SK-N-SH (cell line): ENCODE results near the gene ACOT4. TPM values are rescaled to one million over a fixed set of nuclear protein-coding genes. Genes with fewer than 3 reads are reported as not detected.

Experiments used
- CTCF ChIA-PET: fragments of 300-600, 350-600 bp; formaldehyde crosslinking; extraction: SDS; loops from one replicate; lab custom pipeline; 2021; lab: Yijun Ruan, JAX
- POLR2A ChIA-PET: fragments of 350-600 bp; sonication (Branson Sonifier 250); formaldehyde crosslinking; extraction: SDS; loops from one replicate; lab custom pipeline; 2020; ENCODE audit warnings: antibody characterized with exemption, inconsistent platforms; lab: Yijun Ruan, JAX
- DNase-seq: peaks from one replicate; pipeline ENCODE4 v3.0.0; 2012
- H2AFZ ChIP-seq: fragments of 200-600 bp; sonication (generic); 2 replicates; pipeline ENCODE4 v1.8.1; 2016; ENCODE audit warnings: antibody characterized with exemption, mild to moderate bottlenecking, low read depth
- H3F3A ChIP-seq: fragments of 200-600 bp; sonication (generic); replicated peaks from 2 replicates; pipeline ENCODE3; 2016; ENCODE audit warnings: antibody characterized with exemption, mild to moderate bottlenecking; ENCODE audit not compliant: insufficient read depth
- H3K27ac ChIP-seq, 2 experiments: fragments of 200-500 bp in 1 of 2; fragments of 200-600 bp in 1 of 2; sonication (Bioruptor generic) in 1 of 2; sonication (generic), shearing (Covaris generic) in 1 of 2; 2 replicates each; pipeline versions ENCODE4 v1.5.1 to v1.6.1; 2014 to 2016; ENCODE audit warnings: low read depth in 2 of 2, inconsistent platforms in 1 of 2, low read length in 1 of 2, mild to moderate bottlenecking in 1 of 2, mixed read lengths in 1 of 2
- H3K27me3 ChIP-seq: fragments of 200-600 bp; sonication (generic), shearing (Covaris generic); 2 replicates; pipeline ENCODE4 v1.6.1; 2016; ENCODE audit warnings: mixed run types; ENCODE audit not compliant: insufficient read depth
- H3K36me3 ChIP-seq, 2 experiments: fragments of 200-500 bp in 1 of 2; fragments of 200-600 bp in 1 of 2; sonication (Bioruptor generic) in 1 of 2; sonication (generic) in 1 of 2; replicated peaks in 1 of 2; 2 replicates each; pipeline versions ENCODE3 to v1.5.1; 2014 to 2016; ENCODE audit warnings: low read length in 1 of 2, mild to moderate bottlenecking in 1 of 2; ENCODE audit not compliant: insufficient read depth in 2 of 2, control insufficient read depth in 1 of 2
- H3K4me1 ChIP-seq, 2 experiments: fragments of 200-500 bp in 1 of 2; fragments of 200-600 bp in 1 of 2; sonication (Bioruptor generic) in 1 of 2; sonication (generic), shearing (Covaris generic) in 1 of 2; 2 replicates each; pipeline versions ENCODE4 v1.5.1 to v1.6.1; 2014 to 2016; ENCODE audit warnings: low read depth in 1 of 2, low read length in 1 of 2, mixed run types in 1 of 2; ENCODE audit not compliant: insufficient read depth in 2 of 2, control insufficient read depth in 1 of 2
- H3K4me2 ChIP-seq: fragments of 200-600 bp; sonication (generic), shearing (Covaris generic); 2 replicates; pipeline ENCODE4 v1.6.1; 2017; ENCODE audit warnings: mixed run types
- H3K4me3 ChIP-seq, 2 experiments: fragments of 200-500 bp in 1 of 2; fragments of 200-600 bp in 1 of 2; sonication (Bioruptor generic) in 1 of 2; sonication (generic), shearing (Covaris generic) in 1 of 2; 2 replicates each; pipeline versions ENCODE4 v1.5.1 to v1.8.1; 2014 to 2016; ENCODE audit warnings: low read depth in 2 of 2, inconsistent platforms in 1 of 2, low read length in 1 of 2, mild to moderate bottlenecking in 1 of 2, mixed read lengths in 1 of 2, moderate library complexity in 1 of 2
- H3K79me2 ChIP-seq: fragments of 200-600 bp; sonication (generic); 2 replicates; pipeline ENCODE4 v1.8.1; 2017; ENCODE audit warnings: mild to moderate bottlenecking; ENCODE audit not compliant: insufficient read depth
- H3K9ac ChIP-seq: fragments of 200-600 bp; sonication (generic); 2 replicates; pipeline ENCODE4 v1.6.1; 2017; ENCODE audit warnings: mixed run types
- H3K9me2 ChIP-seq: fragments of 200-600 bp; sonication (generic); 2 replicates; pipeline ENCODE4 v1.6.1; 2017; ENCODE audit warnings: mixed run types
- H3K9me3 ChIP-seq: fragments of 200-600 bp; sonication (generic); 2 replicates; pipeline ENCODE4 v1.6.1; 2017; ENCODE audit warnings: mixed run types, mild to moderate bottlenecking, moderate library complexity
- H4K20me1 ChIP-seq: fragments of 200-600 bp; sonication (generic); 2 replicates; pipeline ENCODE4 v1.6.1; 2017; ENCODE audit warnings: mild to moderate bottlenecking, mixed run types; ENCODE audit not compliant: insufficient read depth
- CTCF ChIP-seq: fragments of 200-600 bp; sonication (generic); IDR thresholded peaks from 2 replicates; pipeline ENCODE4 v1.6.1; 2017; ENCODE audit warnings: antibody characterized with exemption, mild to moderate bottlenecking, moderate library complexity
- TCF12 ChIP-seq: IDR thresholded peaks from 2 replicates; pipeline ENCODE4 v1.4.0; 2012
- WGBS: methylation state at CpG from one replicate; pipeline ENCODE4 v1.1.6; 2017; ENCODE audit warnings: low lambda C conversion rate; 5-methylcytosine and 5-hydroxymethylcytosine counted together
- polyA plus RNA-seq, 3 experiments: library from polyadenylated mRNA; depleted of rRNA; stranded (reverse); fragments of >200 nt; gene quantifications; 2 replicates each; pipeline ENCODE4 v1.2.3, GENCODE V29; 2012

Gene ACOT4
- polyA plus RNA-seq, 1 of the 3 experiments (the other 2 are of a cell fraction), result 0.12 TPM

- POLR2A ChIA-PET, result interaction anchor here (1.5 kb wide), 1 partner anchor 206 kb away, joined by 4 read pairs; the partner anchor contains the start of gene PTGR2
- no peaks in the 10 kb centered on the region for H3K36me3 ChIP-seq
- H3K9me2 ChIP-seq, result no peaks in the 10 kb centered on the region
- peaks cover 0 to 14% of the 10 kb centered on the region in 2 experiments; a peak in 1 of 4 replicates for H3K4me1 ChIP-seq
- no peak for TF ChIP-seq TCF12
- TF ChIP-seq CTCF, result no peak
- H3F3A ChIP-seq, result peaks cover 21% of the 10 kb centered on the region
- H3K4me3 ChIP-seq, result peak overlapping the region; percentile 77 to 99
- H3K27ac ChIP-seq, result peak overlapping the region; percentile 67 to 95
- no peaks in the 10 kb centered on the region for H3K9me3 ChIP-seq
- CTCF ChIA-PET, result interaction anchor here (0.8 to 3.5 kb wide), 3 partner anchors 12 to 439 kb away, joined by 3 to 13 read pairs (median 3); no protein-coding TSS in a partner anchor
- peak overlapping the region; percentile 90 for H3K4me2 ChIP-seq
- no peaks in the 10 kb centered on the region for H3K27me3 ChIP-seq
- peak overlapping the region; percentile 92 for H3K9ac ChIP-seq
- no peaks in the 10 kb centered on the region for H4K20me1 ChIP-seq
- H2AFZ ChIP-seq, result peak overlapping the region; percentile 99
- no peak for DNase-seq
- 8% methylated on average over 7 of the region's 7 CpGs for WGBS
- peaks cover 35% of the 10 kb centered on the region for H3K79me2 ChIP-seq
These were observed 53.6 kb downstream of the ACOT4 start for GRCh38 chr14:73645248-73645610.

Other genes starting within 250 kb of the ACOT4 start
- 58.4 and 70.8 TPM in 2 replicates for gene NUMB, start 133.3 kb upstream of the ACOT4 start, polyA plus RNA-seq (2012; rRNA removed)
- 10.2 and 11.2 TPM in 2 replicates for gene RIOX1, start 100.9 kb upstream of the ACOT4 start, polyA plus RNA-seq (2012; rRNA removed)
- gene ACOT1, start 54.7 kb upstream of the ACOT4 start, polyA plus RNA-seq (2012; rRNA removed), result 4.2 and 5.4 TPM in 2 replicates
- gene HEATR4, start 32.9 kb upstream of the ACOT4 start, polyA plus RNA-seq (2012; rRNA removed), result not detected in 2 replicates
- 45.6 and 46.7 TPM in 2 replicates for gene ACOT2, start 22.7 kb upstream of the ACOT4 start, polyA plus RNA-seq (2012; rRNA removed)
- not detected in 2 replicates for gene ACOT6, start 20.6 kb downstream of the ACOT4 start, polyA plus RNA-seq (2012; rRNA removed)
- 2.6 and 3.6 TPM in 2 replicates for gene DNAL1, start 53.1 kb downstream of the ACOT4 start, polyA plus RNA-seq (2012; rRNA removed)
- gene PNMA1, start 122.5 kb downstream of the ACOT4 start, polyA plus RNA-seq (2012; rRNA removed), result 19.5 and 31.5 TPM in 2 replicates